ENCODE results near the gene LOXL3.

Gene LOXL3

GRCh38 chr2:74491648-74492544, 61.8 kb downstream of the LOXL3 start:
- TF ChIP-seq EZH2 (optimal IDR thresholded peaks at IDR 0.05; ENCODE audit: low read depth, low read length): no peak
- no peak for TF ChIP-seq CTCF (IDR thresholded peaks at IDR 0.05; ENCODE audit: low read length)
- no peak for TF ChIP-seq EZH2phosphoT487 (IDR thresholded peaks at IDR 0.05; ENCODE audit: low read length)
- no peaks in the 10 kb centered on the region for H3K4me1 ChIP-seq (ENCODE audit: low read length)
- no peak for DNase-seq
- H4K20me1 ChIP-seq (ENCODE audit: insufficient read depth, low read length): no peaks in the 10 kb centered on the region
- H3K9me2 ChIP-seq (replicated peaks; ENCODE audit: insufficient read depth, low read length): no peaks in the 10 kb centered on the region
- H3K36me3 ChIP-seq (replicated peaks; ENCODE audit: insufficient read depth, low read length): no peaks in the 10 kb centered on the region
- H2AFZ ChIP-seq (ENCODE audit: low read length): no peak overlapping the region
- no peak overlapping the region for H3K4me3 ChIP-seq (ENCODE audit: low read length)
- H3K27ac ChIP-seq (ENCODE audit: low read length): no peak overlapping the region
- no peak overlapping the region for H3K9ac ChIP-seq (ENCODE audit: low read length)
- H3K4me2 ChIP-seq (ENCODE audit: low read depth, low read length): no peak overlapping the region
- no peaks in the 10 kb centered on the region for H3K79me2 ChIP-seq (ENCODE audit: low read length)
- H3K9me3 ChIP-seq (replicated peaks; ENCODE audit: insufficient read depth, low read length): no peaks in the 10 kb centered on the region
- no peaks in the 10 kb centered on the region for H3K27me3 ChIP-seq (replicated peaks; ENCODE audit: insufficient read depth, low read length)
- H3F3A ChIP-seq (ENCODE audit: insufficient read depth, low read length): no peaks in the 10 kb centered on the region

DNA sequence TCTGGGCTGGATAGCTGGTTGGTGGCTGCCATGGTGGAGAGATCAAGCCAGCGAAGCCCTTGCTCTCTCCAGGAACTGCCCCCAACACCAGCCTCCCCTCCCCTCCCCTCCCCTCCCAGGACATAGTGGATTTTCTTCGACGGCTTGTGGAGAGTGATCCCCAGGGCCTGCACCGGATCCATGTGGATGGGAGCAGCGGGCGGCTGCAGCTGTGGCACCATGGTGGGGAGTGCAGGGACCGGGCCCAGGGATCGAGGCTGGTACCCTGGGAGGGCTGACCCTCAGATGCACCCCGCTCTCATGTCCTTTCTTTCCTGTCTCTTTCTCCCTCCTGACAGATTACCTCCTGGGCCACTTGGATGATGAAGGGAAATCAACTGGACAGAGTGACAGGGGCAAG, 63.8 kb downstream of the LOXL3 start:
- Histone ChIP-seq H3K27ac (ENCODE audit: low read length) (no peak overlapping the region), H3K79me2 (ENCODE audit: low read length) (peaks cover 2% of the 10 kb centered on the region; the same call in 1 of the 2 replicates), H3F3A (ENCODE audit: insufficient read depth, low read length) (no peaks in the 10 kb centered on the region), H3K27me3 (replicated peaks; ENCODE audit: insufficient read depth, low read length) (no peaks in the 10 kb centered on the region), H3K9ac (ENCODE audit: low read length) (no peak overlapping the region), H3K9me2 (replicated peaks; ENCODE audit: insufficient read depth, low read length) (no peaks in the 10 kb centered on the region), H3K4me1 (ENCODE audit: low read length) (no peaks in the 10 kb centered on the region), H3K4me3 (ENCODE audit: low read length) (no peak overlapping the region), H2AFZ (ENCODE audit: low read length) (no peak overlapping the region), H4K20me1 (ENCODE audit: insufficient read depth, low read length) (no peaks in the 10 kb centered on the region), H3K9me3 (replicated peaks; ENCODE audit: insufficient read depth, low read length) (no peaks in the 10 kb centered on the region), H3K36me3 (replicated peaks; ENCODE audit: insufficient read depth, low read length) (no peaks in the 10 kb centered on the region), H3K4me2 (ENCODE audit: low read depth, low read length) (no peak overlapping the region)
- DNase-seq: no peak
- no peak for TF ChIP-seq EZH2phosphoT487 (IDR thresholded peaks at IDR 0.05; ENCODE audit: low read length)
- TF ChIP-seq EZH2 (optimal IDR thresholded peaks at IDR 0.05; ENCODE audit: low read depth, low read length): no peak
- TF ChIP-seq CTCF (IDR thresholded peaks at IDR 0.05; ENCODE audit: low read length): no peak

GRCh38 chr2:74488643-74489481, 64.9 kb downstream of the LOXL3 start:
- Histone ChIP-seq H3F3A (ENCODE audit: insufficient read depth, low read length) (no peaks in the 10 kb centered on the region), H3K4me1 (ENCODE audit: low read length) (no peaks in the 10 kb centered on the region), H3K4me2 (ENCODE audit: low read depth, low read length) (no peak overlapping the region), H3K27ac (ENCODE audit: low read length) (no peak overlapping the region), H4K20me1 (ENCODE audit: insufficient read depth, low read length) (no peaks in the 10 kb centered on the region), H3K9me3 (replicated peaks; ENCODE audit: insufficient read depth, low read length) (no peaks in the 10 kb centered on the region), H3K27me3 (replicated peaks; ENCODE audit: insufficient read depth, low read length) (no peaks in the 10 kb centered on the region), H3K9me2 (replicated peaks; ENCODE audit: insufficient read depth, low read length) (no peaks in the 10 kb centered on the region), H3K4me3 (ENCODE audit: low read length) (no peak overlapping the region), H2AFZ (ENCODE audit: low read length) (no peak overlapping the region), H3K79me2 (ENCODE audit: low read length) (peaks cover 4% of the 10 kb centered on the region), H3K9ac (ENCODE audit: low read length) (no peak overlapping the region), H3K36me3 (replicated peaks; ENCODE audit: insufficient read depth, low read length) (no peaks in the 10 kb centered on the region)
- DNase-seq: no peak
- TF ChIP-seq EZH2 (optimal IDR thresholded peaks at IDR 0.05; ENCODE audit: low read depth, low read length) (no peak), CTCF (IDR thresholded peaks at IDR 0.05; ENCODE audit: low read length) (no peak), EZH2phosphoT487 (IDR thresholded peaks at IDR 0.05; ENCODE audit: low read length) (no peak)
